GM19467 (cell line): ENCODE results near the gene SUN3.
"Not testable (repeated sequence)": the region's sequence is repeated elsewhere in the genome, so short reads cannot be mapped to it uniquely, and the experiment has no call there.

Experiments
- ATAC-seq: cut with Tn5 transposase; IDR thresholded peaks from one replicate; pipeline ENCODE4 v1.9.1; 2021; ENCODE audit warnings: mild to moderate bottlenecking, moderate library complexity; ENCODE audit not compliant: unreplicated experiment

SUN3 gene

GRCh38 chr7:47946581-47947354 is 82.1 kb downstream of the SUN3 start:
- ATAC-seq: no peak

GRCh38 chr7:47945261-47946015 is 83.5 kb downstream of the SUN3 start:
- ATAC-seq: peak; percentile 64

- no peak for ATAC-seq
Observed at GRCh38 chr7:47944536-47945260, 84.2 kb downstream of the SUN3 start.

GRCh38 chr7:47943676-47944474 is 85.0 kb downstream of the SUN3 start:
- no peak for ATAC-seq

GRCh38 chr7:47942651-47943050 is 86.3 kb downstream of the SUN3 start:
- not testable (repeated sequence) for ATAC-seq

- no peak for ATAC-seq
Observed at GRCh38 chr7:47942132-47942531, 86.8 kb downstream of the SUN3 start.

- no peak for ATAC-seq
Observed at GRCh38 chr7:47941136-47941844, 87.6 kb downstream of the SUN3 start.

- ATAC-seq: no peak
Observed at GRCh38 chr7:47940088-47941013, 88.6 kb downstream of the SUN3 start.

- no peak for ATAC-seq
Observed at GRCh38 chr7:47939425-47940036, 89.4 kb downstream of the SUN3 start.

- ATAC-seq: no peak
Observed at GRCh38 chr7:47938574-47939165, 90.2 kb downstream of the SUN3 start.

- ATAC-seq: peak; percentile 60
Observed at GRCh38 chr7:47937711-47938573, 91.0 kb downstream of the SUN3 start.
